ENCODE data around the gene LTB4R2. TPM values are rescaled to one million over a fixed set of nuclear protein-coding genes. Genes with fewer than 3 reads are reported as not detected.

The LTB4R2 gene
- total and polyA plus RNA-seq, 2 donors (not counting 3 experiments of a cell fraction or from before 2014, with no cell fraction given) = 5.5 to 13.1 TPM

- Histone ChIP-seq H3K27ac (ENCODE audit: insufficient read depth, low read depth, low read length) (no peak overlapping the region), H3K9ac (replicated peaks; ENCODE audit: extremely low read depth, insufficient read depth, low read length) (no peak overlapping the region), H3K4me3 (replicated peaks in 1 of 3; ENCODE audit: insufficient read depth in 1 of 3, low read depth in 1 of 3, low read length in 3 of 3) (no peak overlapping the region), H4K20me1 (replicated peaks; ENCODE audit: control insufficient read depth, extremely low read depth, insufficient read depth, low read length) (no peaks in the 10 kb centered on the region), H3K4me2 (ENCODE audit: insufficient read depth, low read length) (no peak overlapping the region), H3K9me3 (replicated peaks; ENCODE audit: control insufficient read depth, insufficient read depth, low read length) (no peaks in the 10 kb centered on the region), H3K4me1 (ENCODE audit: control insufficient read depth, extremely low read depth, insufficient read depth, low read length) (no peaks in the 10 kb centered on the region), H2AFZ (ENCODE audit: low read depth, low read length) (no peak overlapping the region), H3K79me2 (ENCODE audit: control insufficient read depth, insufficient read depth, low read length) (no peaks in the 10 kb centered on the region), H3K9me1 (replicated peaks; ENCODE audit: control insufficient read depth, extremely low read depth, insufficient read depth, low read length) (no peaks in the 10 kb centered on the region), H3K27me3 (ENCODE audit: control insufficient read depth in 2 of 2, insufficient read depth in 2 of 2, low read length in 2 of 2) (no peaks in the 10 kb centered on the region), H3K36me3 (ENCODE audit: control insufficient read depth in 2 of 2, extremely low read depth in 1 of 2, insufficient read depth in 2 of 2, low read length in 2 of 2) (peaks cover 0 to 15% of the 10 kb centered on the region in 2 experiments)
- dilution Hi-C loops (cut with MboI; ENCODE audit: extremely low pct_ligation_motif_present, low sequenced_read_pairs) (no loop called here), intact Hi-C loops (cut with micrococcal nuclease) (no loop called here)
- ChIA-PET CTCF (interaction anchor here (1.7 kb wide), 1 partner anchor 33 kb away, joined by 4 read pairs; no protein-coding TSS in a partner anchor), POLR2A (no interaction called here)
- TF ChIP-seq POLR2A (IDR thresholded peaks at IDR 0.05; ENCODE audit: low read depth, low read length) = no peak
- no peak for TF ChIP-seq FOS (IDR thresholded peaks at IDR 0.05; ENCODE audit: borderline replicate concordance, insufficient read depth, low read length)
- BruUV-seq (replicated peaks) = no TSS peak
- FAIRE-seq (no peak), DNase-seq (ENCODE audit: low read depth, low spot score) (no peak)
Observed at GRCh38 chr14:24263848-24264247, 46.1 kb upstream of the LTB4R2 start.

- Histone ChIP-seq H3K79me2 (ENCODE audit: control insufficient read depth, insufficient read depth, low read length) (no peaks in the 10 kb centered on the region), H4K20me1 (replicated peaks; ENCODE audit: control insufficient read depth, extremely low read depth, insufficient read depth, low read length) (no peaks in the 10 kb centered on the region), H3K9ac (replicated peaks; ENCODE audit: extremely low read depth, insufficient read depth, low read length) (no peak overlapping the region), H3K27ac (ENCODE audit: insufficient read depth, low read depth, low read length) (no peak overlapping the region), H3K9me1 (replicated peaks; ENCODE audit: control insufficient read depth, extremely low read depth, insufficient read depth, low read length) (no peaks in the 10 kb centered on the region), H3K36me3 (ENCODE audit: control insufficient read depth in 2 of 2, extremely low read depth in 1 of 2, insufficient read depth in 2 of 2, low read length in 2 of 2) (peaks cover 2 to 18% of the 10 kb centered on the region in 2 experiments), H3K27me3 (ENCODE audit: control insufficient read depth in 2 of 2, insufficient read depth in 2 of 2, low read length in 2 of 2) (no peaks in the 10 kb centered on the region), H3K4me1 (ENCODE audit: control insufficient read depth, extremely low read depth, insufficient read depth, low read length) (no peaks in the 10 kb centered on the region), H2AFZ (ENCODE audit: low read depth, low read length) (no peak overlapping the region), H3K4me2 (ENCODE audit: insufficient read depth, low read length) (no peak overlapping the region), H3K4me3 (replicated peaks in 1 of 3; ENCODE audit: insufficient read depth in 1 of 3, low read depth in 1 of 3, low read length in 3 of 3) (no peak overlapping the region), H3K9me3 (replicated peaks; ENCODE audit: control insufficient read depth, insufficient read depth, low read length) (no peaks in the 10 kb centered on the region)
- intact Hi-C loops (cut with micrococcal nuclease) = no loop called here
- dilution Hi-C loops (cut with MboI; ENCODE audit: extremely low pct_ligation_motif_present, low sequenced_read_pairs) = no loop called here
- TF ChIP-seq POLR2AphosphoS5 (IDR thresholded peaks at IDR 0.05; ENCODE audit: insufficient read depth, low read depth, low read length) = no peak
- TF ChIP-seq FOS (IDR thresholded peaks at IDR 0.05; ENCODE audit: borderline replicate concordance, insufficient read depth, low read length) = no peak
- TF ChIP-seq CTCF (IDR thresholded peaks at IDR 0.05; ENCODE audit: extremely low read depth in 1 of 2, insufficient read depth in 1 of 2, low read depth in 1 of 2, low read length in 2 of 2) = no peak
- no peak for TF ChIP-seq EZH2 (IDR thresholded peaks at IDR 0.05; ENCODE audit: borderline replicate concordance, low read depth, low read length, severe bottlenecking)
- no peak for TF ChIP-seq POLR2A (IDR thresholded peaks at IDR 0.05; ENCODE audit: low read depth, low read length)
- no peak for TF ChIP-seq MAX (IDR thresholded peaks at IDR 0.05; ENCODE audit: insufficient read depth, insufficient read length)
- TF ChIP-seq GATA2 (IDR thresholded peaks at IDR 0.05; ENCODE audit: insufficient read depth, insufficient read length, low read depth, low read length) = no peak
- TF ChIP-seq MYC (IDR thresholded peaks at IDR 0.05; ENCODE audit: low read depth, low read length) = no peak
- no peak for TF ChIP-seq JUN (IDR thresholded peaks at IDR 0.05; ENCODE audit: borderline replicate concordance, insufficient read depth, insufficient read length, low read depth)
- CTCF ChIA-PET = interaction anchor here (0.7 to 1.7 kb wide), 2 partner anchors 32 to 49 kb away, joined by 4 read pairs; partner anchors contain the start of gene MDP1
- POLR2A ChIA-PET = no interaction called here
- DNase-seq (ENCODE audit: low read depth, low spot score) (no peak), FAIRE-seq (no peak)
- no TSS peak for BruUV-seq (replicated peaks)
Observed at GRCh38 chr14:24264298-24264697, 45.6 kb upstream of the LTB4R2 start.

Data from endothelial cell of umbilical vein (primary cell).